ENCODE results near the gene VCP.

The VCP gene

DNA sequence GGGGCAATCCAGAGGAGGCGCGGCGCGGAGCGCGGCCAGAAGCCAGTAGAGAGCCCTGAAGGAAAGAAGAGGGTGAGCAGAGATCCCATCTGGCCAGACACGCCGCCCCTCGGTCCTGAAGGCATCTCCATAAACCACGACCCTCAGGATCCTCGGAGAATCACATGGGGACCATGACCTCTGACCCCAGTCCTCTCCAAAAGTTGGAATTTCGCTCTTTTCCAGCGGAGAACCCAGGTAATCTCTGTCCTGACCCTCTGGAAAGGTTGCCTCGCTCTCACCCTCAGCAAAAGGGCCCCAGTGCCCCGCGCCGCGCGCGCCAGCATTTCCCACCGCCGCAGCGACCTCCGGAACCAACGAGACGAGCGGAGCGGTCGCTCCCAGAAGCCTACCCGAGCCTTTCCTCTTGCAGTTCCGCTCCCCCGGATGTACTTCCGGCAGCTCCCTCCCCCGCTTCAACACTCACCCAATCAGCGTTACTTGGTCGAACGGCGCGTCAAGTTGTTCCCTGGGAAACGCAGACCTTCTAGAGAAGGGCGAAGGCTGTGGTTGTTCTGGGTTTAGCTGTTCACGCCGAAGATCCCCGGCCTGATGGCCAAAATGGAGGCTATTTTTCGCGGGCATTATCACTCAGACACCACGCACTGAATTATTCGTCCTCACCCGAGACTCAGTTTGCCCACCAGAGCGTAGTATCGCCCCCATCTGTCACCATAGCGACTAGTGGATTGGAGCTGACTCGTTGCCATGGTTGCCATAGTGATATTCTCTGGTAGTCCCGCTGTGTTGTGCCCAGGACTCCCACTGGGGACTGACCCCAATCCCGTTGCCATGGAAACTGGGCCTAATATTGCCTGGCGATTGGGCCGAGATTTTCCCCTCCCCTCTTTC lies 30.6 kb upstream of the VCP start, which contains the start of gene STOML2:
TSS of gene STOML2 (minus strand) at position 363 of the 891 bp plus-strand sequence. CDS start at position 326, 37 bp downstream.
- TF ChIP-seq, protein P1, sequence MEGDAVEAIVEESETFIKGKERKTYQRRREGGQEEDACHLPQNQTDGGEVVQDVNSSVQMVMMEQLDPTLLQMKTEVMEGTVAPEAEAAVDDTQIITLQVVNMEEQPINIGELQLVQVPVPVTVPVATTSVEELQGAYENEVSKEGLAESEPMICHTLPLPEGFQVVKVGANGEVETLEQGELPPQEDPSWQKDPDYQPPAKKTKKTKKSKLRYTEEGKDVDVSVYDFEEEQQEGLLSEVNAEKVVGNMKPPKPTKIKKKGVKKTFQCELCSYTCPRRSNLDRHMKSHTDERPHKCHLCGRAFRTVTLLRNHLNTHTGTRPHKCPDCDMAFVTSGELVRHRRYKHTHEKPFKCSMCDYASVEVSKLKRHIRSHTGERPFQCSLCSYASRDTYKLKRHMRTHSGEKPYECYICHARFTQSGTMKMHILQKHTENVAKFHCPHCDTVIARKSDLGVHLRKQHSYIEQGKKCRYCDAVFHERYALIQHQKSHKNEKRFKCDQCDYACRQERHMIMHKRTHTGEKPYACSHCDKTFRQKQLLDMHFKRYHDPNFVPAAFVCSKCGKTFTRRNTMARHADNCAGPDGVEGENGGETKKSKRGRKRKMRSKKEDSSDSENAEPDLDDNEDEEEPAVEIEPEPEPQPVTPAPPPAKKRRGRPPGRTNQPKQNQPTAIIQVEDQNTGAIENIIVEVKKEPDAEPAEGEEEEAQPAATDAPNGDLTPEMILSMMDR (IDR thresholded peaks at IDR 0.05; ENCODE audit: low read depth, low read length, missing control alignments) = no peak
- DNase-seq (ENCODE audit: low read depth) = peak; percentile 91

DNA sequence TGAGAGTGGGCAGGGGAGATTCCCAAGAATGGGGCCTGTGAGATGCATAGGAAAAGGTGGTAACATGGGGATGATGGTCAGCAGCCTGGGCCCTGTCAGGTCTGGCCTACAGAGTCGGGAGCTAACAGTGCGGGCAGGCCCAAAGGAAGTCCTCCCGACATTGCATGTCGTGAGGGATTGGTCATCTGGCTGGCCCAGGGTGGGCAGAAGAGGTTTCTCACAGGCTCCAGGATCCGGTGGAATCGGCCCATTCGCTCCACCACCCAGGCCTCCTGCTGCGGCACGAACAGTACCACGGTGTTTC lies 30.0 kb upstream of the VCP start:
- H3K4me3 ChIP-seq (ENCODE audit: low read depth, low read length) = peak overlapping the region; percentile 73
- TF ChIP-seq, protein P1 (IDR thresholded peaks at IDR 0.05; ENCODE audit: low read depth, low read length, missing control alignments) = no peak
- no peak for DNase-seq (ENCODE audit: low read depth)

More for the DNA sequence above, 30.6 kb upstream of the VCP start, which contains the start of gene STOML2:
- H3K4me3 ChIP-seq (ENCODE audit: low read depth, low read length) = peak within 1 kb of the TSS; percentile 73

DNA sequence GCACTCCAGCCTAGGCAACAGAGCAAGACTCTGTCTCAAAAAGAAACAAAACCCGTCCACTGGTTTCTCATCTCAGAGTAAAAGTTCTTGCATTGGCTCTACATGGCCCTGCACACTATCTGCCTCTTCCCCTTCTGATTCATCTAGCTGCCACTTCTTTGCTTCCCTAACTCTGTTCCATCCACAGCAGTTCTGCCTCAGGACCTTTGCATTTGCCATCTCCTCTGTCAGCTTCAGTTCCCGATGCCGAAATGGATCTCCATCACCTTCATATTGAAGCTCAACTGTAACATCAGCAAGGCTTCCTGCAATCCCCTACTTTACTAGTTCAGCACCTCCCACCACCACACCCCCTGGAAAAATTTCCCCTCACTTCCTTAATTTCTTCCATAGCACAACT lies 25.1 kb upstream of the VCP start:
- no peak for DNase-seq (ENCODE audit: low read depth)
- TF ChIP-seq, protein P1 (IDR thresholded peaks at IDR 0.05; ENCODE audit: low read depth, low read length, missing control alignments) = no peak
- no peak overlapping the region for H3K4me3 ChIP-seq (ENCODE audit: low read depth, low read length)

DNA sequence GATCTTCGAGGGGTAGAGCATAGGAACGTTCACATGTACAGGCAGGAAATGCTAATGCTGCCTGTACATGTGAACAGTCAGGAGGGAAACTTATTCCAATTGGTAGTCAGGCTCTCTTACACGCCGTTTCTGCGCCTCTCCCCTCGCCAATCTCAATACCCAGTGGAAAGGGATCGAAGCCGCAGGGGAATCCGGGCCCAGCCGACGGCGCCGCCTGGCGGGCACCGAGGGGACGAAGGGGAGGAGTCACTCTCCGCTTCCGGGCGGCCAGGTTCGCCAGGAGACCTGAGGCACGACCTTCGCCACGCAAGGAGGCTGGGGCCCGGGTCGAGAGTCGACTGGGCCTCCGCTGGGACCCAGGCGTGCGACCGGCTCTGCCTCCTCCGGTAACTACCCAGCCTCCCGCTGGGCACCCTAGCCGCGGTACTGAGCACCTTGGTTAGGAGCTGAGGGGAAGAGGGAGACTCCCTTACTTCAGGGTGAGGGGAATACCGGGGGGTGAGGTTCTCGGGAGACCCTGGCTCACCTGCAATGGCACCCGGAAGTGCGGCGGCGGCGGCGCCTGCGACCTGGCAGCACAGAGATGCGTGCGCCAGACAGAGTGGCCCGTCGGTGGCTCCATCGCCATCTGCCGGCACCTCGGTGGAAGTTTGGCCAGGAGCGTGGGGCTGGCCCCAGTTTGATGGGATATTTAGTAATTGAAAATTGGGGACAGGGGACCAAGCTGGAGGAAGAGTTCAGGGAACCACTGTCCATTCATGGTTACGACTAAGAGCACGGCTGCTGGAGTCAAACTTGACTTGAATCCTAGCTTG lies 23.8 kb upstream of the VCP start, which contains the start of gene PIGO:
TSS of gene PIGO (minus strand) at position 557 of the 815 bp plus-strand sequence. CDS start 1,026 bp downstream, outside the sequence.
- peak within 1 kb of the TSS; percentile 92 for H3K4me3 ChIP-seq (ENCODE audit: low read depth, low read length)
- TF ChIP-seq, protein P1 (IDR thresholded peaks at IDR 0.05; ENCODE audit: low read depth, low read length, missing control alignments) = peak; percentile 98
- DNase-seq (ENCODE audit: low read depth) = no peak

DNA sequence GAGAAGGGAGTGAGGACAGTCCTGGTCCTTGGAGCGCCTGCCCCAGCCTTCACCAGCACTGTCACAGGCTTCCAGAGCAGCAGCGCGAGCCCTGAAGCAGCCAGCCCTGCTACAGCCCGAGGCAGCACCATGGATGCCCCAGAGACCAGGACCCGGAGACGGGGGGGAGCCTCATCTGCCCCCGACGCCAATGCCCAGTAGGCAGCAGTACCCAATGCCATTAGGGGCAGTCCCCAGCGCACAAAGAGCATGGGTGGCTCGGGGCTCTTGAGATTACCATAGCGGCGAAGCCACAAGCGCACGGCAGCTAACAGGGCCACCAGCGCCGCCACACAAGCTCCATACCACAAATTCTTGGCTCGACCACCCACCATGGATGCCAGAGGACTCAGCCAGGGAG lies 19.1 kb upstream of the VCP start:
- no peak for DNase-seq (ENCODE audit: low read depth)
- TF ChIP-seq, protein P1 (IDR thresholded peaks at IDR 0.05; ENCODE audit: low read depth, low read length, missing control alignments) = no peak
- H3K4me3 ChIP-seq (ENCODE audit: low read depth, low read length) = no peak overlapping the region

DNA sequence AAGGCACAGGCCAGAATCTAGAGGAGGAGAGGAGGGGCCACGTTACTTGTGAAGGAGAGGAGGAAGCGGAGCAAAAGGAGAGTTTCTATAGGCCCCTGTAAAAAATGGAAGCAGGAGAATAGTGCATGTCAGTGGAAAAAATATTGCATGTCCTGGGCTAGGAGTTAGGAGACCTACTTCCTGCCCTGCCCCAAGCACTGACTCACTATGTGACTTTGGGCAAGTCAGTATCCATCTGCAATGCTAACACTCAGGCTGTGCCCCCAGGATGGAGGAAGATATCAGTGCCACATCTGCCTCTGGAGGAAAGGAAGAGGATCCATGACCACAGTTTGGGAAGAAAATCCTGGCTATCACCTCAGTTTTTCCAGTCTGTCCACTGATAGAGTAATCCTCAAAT lies 17.0 kb upstream of the VCP start:
- H3K4me3 ChIP-seq (ENCODE audit: low read depth, low read length) = no peak overlapping the region
- DNase-seq (ENCODE audit: low read depth) = no peak
- TF ChIP-seq, protein P1 (IDR thresholded peaks at IDR 0.05; ENCODE audit: low read depth, low read length, missing control alignments) = no peak
